GM12878 (cell line): ENCODE measurements around the gene VKORC1. TPM values are rescaled to one million over a fixed set of nuclear protein-coding genes. Genes with fewer than 3 reads are reported as not detected.

Experiments
- ATAC-seq: fragments of 200-7000 bp; cut with Tn5 transposase; 3 replicates; pipeline ENCODE4 v1.9.1; 2020; ENCODE audit warnings: mild to moderate bottlenecking, moderate library complexity
- BruUV-seq: library from RNA; stranded (reverse); fragments of 400-500 nt; replicated peaks from 2 replicates; lab custom pipeline; 2021; lab: Mats Ljungman, UMichigan
- CTCF ChIA-PET: fragments of 300-600 bp; sonication (Branson Sonifier 250); formaldehyde crosslinking; extraction: SDS; loops from one replicate; lab custom pipeline; 2021; ENCODE audit warnings: inconsistent platforms; lab: Yijun Ruan, JAX
- POLR2A ChIA-PET: fragments of 350-600 bp; formaldehyde crosslinking; extraction: SDS; loops from one replicate; lab custom pipeline; 2021; ENCODE audit warnings: inconsistent platforms; lab: Charles Lee
- RAD21 ChIA-PET: fragments of 300-600 bp; sonication (Branson Sonifier 250); formaldehyde crosslinking; loops from one replicate; lab custom pipeline; 2023; ENCODE audit warnings: antibody characterized with exemption; ENCODE audit not compliant: unreplicated experiment; lab: Charles Lee
- SMC1A ChIA-PET: fragments of 300-600 bp; sonication (Branson Sonifier 250); formaldehyde crosslinking; loops from one replicate; lab custom pipeline; 2023; ENCODE audit not compliant: unreplicated experiment, uncharacterized antibody; lab: Charles Lee
- DNase-seq: peaks from one replicate; pipeline ENCODE4 v3.0.0-alpha.2; 2011; ENCODE audit warnings: low read depth, low spot score
- FAIRE-seq: peaks from 3 replicates; lab custom pipeline; 2011; peaks lifted over from hg19 to GRCh38; lab: Jason Lieb, UNC
- H2AFZ ChIP-seq: 2 replicates; pipeline ENCODE4 v1.6.0; 2011; ENCODE audit warnings: low read depth, low read length, control low read depth; ENCODE audit not compliant: control insufficient read depth
- H3K27ac ChIP-seq: 2 replicates; pipeline ENCODE4 v1.5.1; 2011; ENCODE audit warnings: control low read depth; ENCODE audit not compliant: control insufficient read depth, insufficient read depth
- H3K27me3 ChIP-seq, 2 experiments: replicated peaks in 1 of 2; 2 replicates each; pipeline versions ENCODE4 v1.6.0 to v1.6.1; 2011; ENCODE audit warnings: low read length in 1 of 2; ENCODE audit not compliant: control insufficient read depth in 2 of 2, insufficient read depth in 2 of 2
- H3K36me3 ChIP-seq, 2 experiments: 2 replicates each; pipeline ENCODE4 v1.5.1; 2011; ENCODE audit warnings: low read length in 1 of 2; ENCODE audit not compliant: control insufficient read depth in 2 of 2, insufficient read depth in 2 of 2
- H3K4me1 ChIP-seq: 2 replicates; pipeline ENCODE4 v1.6.1; 2011; ENCODE audit warnings: mild to moderate bottlenecking, low read length, moderate library complexity, mixed read lengths; ENCODE audit not compliant: control insufficient read depth, insufficient read depth
- H3K4me2 ChIP-seq: 2 replicates; pipeline ENCODE4 v1.6.0; 2011; ENCODE audit warnings: control low read depth; ENCODE audit not compliant: control insufficient read depth, insufficient read depth
- H3K4me3 ChIP-seq: fragments of 200-600 bp; sonication (generic); 2 replicates; pipeline ENCODE4 v1.5.1; 2016
- H3K79me2 ChIP-seq: 2 replicates; pipeline ENCODE4 v1.6.0; 2011; ENCODE audit warnings: low read length; ENCODE audit not compliant: control insufficient read depth, insufficient read depth
- H3K9ac ChIP-seq: 2 replicates; pipeline ENCODE4 v1.8.0; 2011; ENCODE audit warnings: low read length, control low read depth, mixed read lengths; ENCODE audit not compliant: control insufficient read depth, insufficient read depth
- H3K9me3 ChIP-seq: replicated peaks from 3 replicates; pipeline ENCODE4 v1.5.1; 2011; ENCODE audit warnings: mild to moderate bottlenecking, low read length; ENCODE audit not compliant: control insufficient read depth, insufficient read depth
- H4K20me1 ChIP-seq: 2 replicates; pipeline ENCODE4 v1.6.0; 2011; ENCODE audit not compliant: control insufficient read depth, insufficient read depth
- EGR1 ChIP-seq, 2 experiments: IDR thresholded peaks; 1 replicate in 1 of 2; 2 replicates in 1 of 2; pipeline ENCODE4 v1.6.1; 2011 to 2012; ENCODE audit warnings: low read depth in 2 of 2, low read length in 2 of 2, borderline replicate concordance in 1 of 2, mild to moderate bottlenecking in 1 of 2, moderate library complexity in 1 of 2
- POLR2AphosphoS2 ChIP-seq: IDR thresholded peaks from 2 replicates; pipeline ENCODE4 v1.6.1; 2011; ENCODE audit warnings: low read depth, mild to moderate bottlenecking, low read length, improper control_type of control experiment, moderate library complexity
- RUNX3 ChIP-seq: IDR thresholded peaks from 2 replicates; pipeline ENCODE4 v1.6.1; 2012; ENCODE audit warnings: low read length, inconsistent platforms
- SP1 ChIP-seq: IDR thresholded peaks from one replicate; pipeline ENCODE4 v1.6.1; 2011; ENCODE audit warnings: low read depth, low read length
- SPI1 ChIP-seq: IDR thresholded peaks from 2 replicates; pipeline ENCODE4 v1.6.1; 2011; ENCODE audit warnings: low read depth, mild to moderate bottlenecking, low read length, moderate library complexity, borderline replicate concordance; ENCODE audit not compliant: insufficient read depth
- WGBS: methylation state at CpG from one replicate; pipeline ENCODE4 v1.1.6; 2016; ENCODE audit warnings: low lambda C conversion rate; ENCODE audit not compliant: insufficient replicate concordance, insufficient coverage; ENCODE audit errors: missing lambda C conversion rate; 5-methylcytosine and 5-hydroxymethylcytosine counted together
- in situ Hi-C: fragments of 300-500 bp; cut with MboI; formaldehyde crosslinking; loops from 9 replicates; pipeline ENCODE4 v1.14.3; 2018; ENCODE audit warnings: mixed read lengths
- intact Hi-C: fragments of 100-400 bp; cut with micrococcal nuclease; formaldehyde crosslinking; loops from one replicate; pipeline ENCODE4 v1.14.2; 2022; ENCODE audit not compliant: unreplicated experiment
- polyA plus RNA-seq, 11 experiments: library from polyadenylated mRNA; depleted of rRNA in 4 of 11; unstranded in 6 of 11; stranded (reverse) in 5 of 11; fragments of >200 nt; fragmentation: Nextera tagmentation in 4 of 11; fragmentation: Illumina TruSeq in 1 of 11; extraction: Ambion mirVana in 4 of 11; extraction: Trizol in 1 of 11; gene quantifications; 1 replicate in 1 of 11; 2 replicates in 10 of 11; pipeline versions ENCODE4 v1.2.1 to v1.2.3, GENCODE V29; 2011 to 2016; ENCODE audit warnings: inconsistent platforms in 2 of 11, missing spikeins in 2 of 11, low read depth in 1 of 11
- total RNA-seq, 4 experiments: library from RNA; depleted of rRNA in 3 of 4; stranded (reverse); fragments of >200 nt in 3 of 4; fragmentation: Illumina TruSeq in 1 of 4; extraction: Trizol in 1 of 4; gene quantifications; 2 replicates each; pipeline versions ENCODE4 v1.2.1 to v1.2.3, GENCODE V29; 2013 to 2021

VKORC1 gene
- total and polyA plus RNA-seq, 10 of the 15 experiments (the other 5 are each of a cell fraction or from before 2014, with no cell fraction given): 19.8 to 140 (median 57.7) TPM

- ATAC-seq (no peak), DNase-seq (no peak), FAIRE-seq (no peak)
- no peak overlapping the region for H2AFZ ChIP-seq
- intact Hi-C loops (no loop called here), in situ Hi-C loops (no loop called here)
- TF ChIP-seq EGR1 (IDR thresholded peaks at IDR 0.05; ENCODE audit: borderline replicate concordance in 1 of 2, low read depth in 2 of 2, low read length in 2 of 2): no peak
- 0 out of 2 replicates have a peak, but pooled peaks have one; percentile 15 for TF ChIP-seq SPI1
- TF ChIP-seq SP1: no peak
- TF ChIP-seq POLR2AphosphoS2: 0 out of 2 replicates have a peak, but pooled peaks have one; percentile 35
- TF ChIP-seq RUNX3: no peak
- no peaks in the 10 kb centered on the region; the same call in 1 of the 2 replicates for H4K20me1 ChIP-seq
- H3K79me2 ChIP-seq: no peaks in the 10 kb centered on the region; the same call in 1 of the 2 replicates
- H3K36me3 ChIP-seq: peaks cover 8 to 14% of the 10 kb centered on the region in 2 experiments; a peak in 3 of 4 replicates
- CTCF ChIA-PET: no interaction called here
- H3K27me3 ChIP-seq: no peaks in the 10 kb centered on the region
- POLR2A ChIA-PET: no interaction called here
- no peaks in the 10 kb centered on the region for H3K9me3 ChIP-seq
- no peak overlapping the region for H3K9ac ChIP-seq
- BruUV-seq: no TSS peak
- no peak overlapping the region for H3K27ac ChIP-seq
- no peak overlapping the region for H3K4me3 ChIP-seq
- no peaks in the 10 kb centered on the region for H3K4me1 ChIP-seq
- 90% methylated on average over 23 of the region's 26 CpGs for whole genome bisulfite sequencing
- RAD21 ChIA-PET: no interaction called here
- SMC1A ChIA-PET: no interaction called here
- no peak overlapping the region for H3K4me2 ChIP-seq
Observed at GRCh38 chr16:31081428-31082351, 12.9 kb downstream of the VKORC1 start.
